Measurements from ENCODE around the gene TSHZ2. TPM values are rescaled to one million over a fixed set of nuclear protein-coding genes. Genes with fewer than 3 reads are reported as not detected.

Gene TSHZ2
- total and polyA plus RNA-seq, 9 of the 15 experiments (the other 6 are each of a cell fraction or from before 2014, with no cell fraction given) = 0.03 to 0.20 (median 0.05) TPM; not detected in 4

- TF ChIP-seq, protein P1, sequence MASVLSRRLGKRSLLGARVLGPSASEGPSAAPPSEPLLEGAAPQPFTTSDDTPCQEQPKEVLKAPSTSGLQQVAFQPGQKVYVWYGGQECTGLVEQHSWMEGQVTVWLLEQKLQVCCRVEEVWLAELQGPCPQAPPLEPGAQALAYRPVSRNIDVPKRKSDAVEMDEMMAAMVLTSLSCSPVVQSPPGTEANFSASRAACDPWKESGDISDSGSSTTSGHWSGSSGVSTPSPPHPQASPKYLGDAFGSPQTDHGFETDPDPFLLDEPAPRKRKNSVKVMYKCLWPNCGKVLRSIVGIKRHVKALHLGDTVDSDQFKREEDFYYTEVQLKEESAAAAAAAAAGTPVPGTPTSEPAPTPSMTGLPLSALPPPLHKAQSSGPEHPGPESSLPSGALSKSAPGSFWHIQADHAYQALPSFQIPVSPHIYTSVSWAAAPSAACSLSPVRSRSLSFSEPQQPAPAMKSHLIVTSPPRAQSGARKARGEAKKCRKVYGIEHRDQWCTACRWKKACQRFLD (CRISPR knock-in tag; IDR thresholded peaks at IDR 0.05) = no peak
- TF ChIP-seq RFX1 (IDR thresholded peaks at IDR 0.05) = no peak
- peak; percentile 73; the same call in 1 of the 2 replicates for TF ChIP-seq ZNF263 (CRISPR knock-in tag; IDR thresholded peaks at IDR 0.05; ENCODE audit: borderline replicate concordance)
Measured at GRCh38 chr20:53294804-53295203, 322.6 kb downstream of the TSHZ2 start (continued).

DNA sequence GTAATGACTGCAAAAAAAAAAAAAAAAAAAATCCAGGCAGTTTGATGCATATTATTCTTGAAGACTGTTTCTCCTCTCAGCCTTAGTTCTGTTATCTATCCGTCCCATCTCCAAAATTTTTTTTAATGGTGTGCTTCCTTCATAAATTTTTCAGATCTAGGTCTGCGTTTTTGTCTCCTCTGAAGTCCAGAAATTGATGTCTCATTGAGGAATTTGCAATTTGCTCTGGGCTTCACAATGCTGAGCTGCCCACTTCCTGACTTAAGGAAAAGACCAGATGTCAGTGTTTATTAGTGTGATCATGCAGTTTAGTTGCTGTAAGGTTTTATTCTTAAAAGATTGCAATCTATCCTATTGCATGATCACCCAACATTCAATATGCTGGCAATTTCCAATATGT is 323.9 kb downstream of the TSHZ2 start:
- Histone ChIP-seq H3K4me2 (ENCODE audit: insufficient read depth, low read length) (peak overlapping the region; percentile 30), H3K27ac (ENCODE audit: extremely low read depth, low read depth, low read length) (peak overlapping the region; percentile 64; the same call in 2 of the 3 replicates), H2AFZ (ENCODE audit: low read depth, low read length) (0 out of 2 replicates have a peak overlapping the region, but pooled peaks have one; percentile 1), H4K20me1 (replicated peaks; ENCODE audit: control insufficient read depth, insufficient read depth, low read length) (no peaks in the 10 kb centered on the region), H3K4me3 (no peak overlapping the region), H3K9me3 (replicated peaks; ENCODE audit: control insufficient read depth, insufficient read depth, low read depth, low read length) (no peaks in the 10 kb centered on the region), H3K9me1 (ENCODE audit: control insufficient read depth, insufficient read depth, low read length) (no peaks in the 10 kb centered on the region), H3K27me3 (ENCODE audit: control insufficient read depth in 2 of 2, insufficient read depth in 2 of 2, low read length in 2 of 2) (no peaks in the 10 kb centered on the region), H3K36me3 (ENCODE audit: control insufficient read depth, insufficient read depth, low read length) (no peaks in the 10 kb centered on the region), H3K79me2 (ENCODE audit: control insufficient read depth, insufficient read depth, low read length) (no peaks in the 10 kb centered on the region), H3K4me1 (replicated peaks in 1 of 2; ENCODE audit: control insufficient read depth in 2 of 2, insufficient read depth in 2 of 2, low read length in 2 of 2) (peaks cover 0 to 57% of the 10 kb centered on the region in 2 experiments; a peak in 2 of 5 replicates), H3K9ac (ENCODE audit: insufficient read depth in 1 of 2, low read depth in 2 of 2, low read length in 2 of 2) (peak overlapping the region in 1 of 2 experiments; percentile 7; a peak in 1 of 4 replicates)
- ATAC-seq (no peak), DNase-seq (ENCODE audit: extremely low read depth in 1 of 4, low spot score in 3 of 4) (no peak), FAIRE-seq (no peak)
- CTCF ChIA-PET (ENCODE audit: low intra/inter-chr PET ratio) = no interaction called here
- POLR2A ChIA-PET = interaction anchor here (0.6 to 1.0 kb wide), 2 partner anchors 19 to 240 kb away, joined by 3 to 4 read pairs; no protein-coding TSS in a partner anchor
- in situ Hi-C loops (cut with MboI) = no loop called here
- TF ChIP-seq ZBTB11 (CRISPR knock-in tag; IDR thresholded peaks at IDR 0.05) (0 out of 6 replicates have a peak, but pooled peaks of 1 of the 3 experiments have one; percentile 54), NFYB (IDR thresholded peaks at IDR 0.05; ENCODE audit: extremely low read depth, insufficient read length) (no peak), SRSF9 (IDR thresholded peaks at IDR 0.05; ENCODE audit: borderline replicate concordance, low read depth, low read length) (no peak), POLR2H (tag; IDR thresholded peaks at IDR 0.05; ENCODE audit: low read depth) (0 out of 2 replicates have a peak, but pooled peaks have one; percentile 1), CHD4 (IDR thresholded peaks at IDR 0.05; ENCODE audit: insufficient read depth, insufficient replicate concordance, low read depth, low read length, poor library complexity, severe bottlenecking) (peak; percentile 43)
- 0% methylated on average over 2 of the region's 2 CpGs for WGBS (ENCODE audit: insufficient coverage, low coverage, missing lambda C conversion rate)
- BruUV-seq (replicated peaks) = no TSS peak
- intact Hi-C loops (cut with micrococcal nuclease) = no loop called here
